Neural cell (in vitro differentiated cells): Measurements from ENCODE around the gene KCNK7. TPM values are rescaled to one million over a fixed set of nuclear protein-coding genes. Genes with fewer than 3 reads are reported as not detected.

Experiments used
- H2AFZ ChIP-seq: fragments of 200-600, 300-800 bp; sonication (generic), shearing (Covaris generic); 2 replicates; pipeline ENCODE4 v1.6.0; 2014; ENCODE audit warnings: low read depth, mild to moderate bottlenecking, antibody characterized with exemption, low read length, moderate library complexity
- H3F3A ChIP-seq: fragments of 200-600 bp; shearing (Covaris generic); 2 replicates; pipeline ENCODE4 v1.6.1; 2016; ENCODE audit warnings: mild to moderate bottlenecking, moderate library complexity, mixed read lengths, antibody characterized with exemption, low read length; ENCODE audit not compliant: insufficient read depth, poor library complexity, severe bottlenecking
- H3K27ac ChIP-seq: fragments of 200-600, 300-800 bp; sonication (generic), shearing (Covaris generic); 2 replicates; pipeline ENCODE4 v1.5.1; 2014; ENCODE audit warnings: mild to moderate bottlenecking, low read length, moderate library complexity
- H3K27me3 ChIP-seq: fragments of 300-800, 200-600 bp; sonication (generic), shearing (Covaris generic); 2 replicates; pipeline ENCODE4 v1.6.0; 2014; ENCODE audit warnings: mild to moderate bottlenecking, low read depth, low read length, moderate library complexity; ENCODE audit not compliant: insufficient read depth
- H3K36me3 ChIP-seq: fragments of 300-800, 200-600 bp; sonication (generic), shearing (Covaris generic); 2 replicates; pipeline ENCODE4 v1.5.1; 2014; ENCODE audit warnings: mild to moderate bottlenecking, antibody characterized with exemption, low read length, moderate library complexity; ENCODE audit not compliant: insufficient read depth
- H3K4me2 ChIP-seq: fragments of 300-800, 200-600 bp; sonication (generic), shearing (Covaris generic); 2 replicates; pipeline ENCODE4 v1.6.0; 2014; ENCODE audit warnings: mild to moderate bottlenecking, low read length
- H3K4me3 ChIP-seq: fragments of 300-800, 200-600 bp; sonication (generic), shearing (Covaris generic); 2 replicates; pipeline ENCODE4 v1.5.1; 2014; ENCODE audit warnings: mild to moderate bottlenecking, low read length, moderate library complexity
- H3K79me2 ChIP-seq: fragments of 200-600 bp; shearing (Covaris generic); replicated peaks from 2 replicates; pipeline ENCODE4 v1.6.0; 2014; ENCODE audit warnings: mild to moderate bottlenecking, low read length, moderate library complexity; ENCODE audit not compliant: insufficient read depth
- H3K9ac ChIP-seq: fragments of 300-800, 200-600 bp; sonication (generic), shearing (Covaris generic); 2 replicates; pipeline ENCODE4 v1.6.1; 2016; ENCODE audit warnings: mild to moderate bottlenecking, low read length, mixed read lengths
- H3K9me2 ChIP-seq: fragments of 200-600 bp; shearing (Covaris generic); 2 replicates; pipeline ENCODE4 v1.6.1; 2016; ENCODE audit warnings: mild to moderate bottlenecking, low read length, mixed read lengths; ENCODE audit not compliant: insufficient read depth
- H3K9me3 ChIP-seq: fragments of 200-600, 300-800 bp; sonication (generic), shearing (Covaris generic); 2 replicates; pipeline ENCODE4 v1.6.1; 2016; ENCODE audit warnings: mild to moderate bottlenecking, mixed run types, low read length, moderate library complexity, mixed read lengths
- H4K20me1 ChIP-seq: fragments of 200-600 bp; shearing (Covaris generic); 2 replicates; pipeline ENCODE4 v1.6.1; 2016; ENCODE audit warnings: mild to moderate bottlenecking, mixed run types; ENCODE audit not compliant: insufficient read depth
- CTCF ChIP-seq: fragments of 450-650 bp; IDR thresholded peaks from 2 replicates; pipeline ENCODE4 v1.5.1; 2014; ENCODE audit warnings: antibody characterized with exemption, mild to moderate bottlenecking, moderate library complexity; ENCODE audit not compliant: poor library complexity, severe bottlenecking
- EP300 ChIP-seq: fragments of 450-650 bp; conservative IDR thresholded peaks from 2 replicates; pipeline ENCODE4 v1.6.1; 2014; ENCODE audit warnings: antibody characterized with exemption, mild to moderate bottlenecking, moderate library complexity; ENCODE audit not compliant: poor library complexity, severe bottlenecking
- EZH2 ChIP-seq: fragments of 200-600, 300-800 bp; shearing (Covaris generic), sonication (generic); IDR thresholded peaks from 2 replicates; pipeline ENCODE4 v1.6.1; 2014; ENCODE audit warnings: antibody characterized with exemption, low read length, borderline replicate concordance, mild to moderate bottlenecking; ENCODE audit not compliant: insufficient read depth, poor library complexity, severe bottlenecking
- MXI1 ChIP-seq: fragments of 450-650 bp; conservative IDR thresholded peaks from 2 replicates; pipeline ENCODE4 v1.6.1; 2014; ENCODE audit warnings: antibody characterized with exemption, mild to moderate bottlenecking; ENCODE audit not compliant: poor library complexity, severe bottlenecking
- POLR2AphosphoS5 ChIP-seq: IDR thresholded peaks from 2 replicates; pipeline ENCODE4 v1.6.1; 2012
- RAD21 ChIP-seq: fragments of 450-650 bp; conservative IDR thresholded peaks from 2 replicates; pipeline ENCODE4 v1.6.1; 2014; ENCODE audit warnings: antibody characterized with exemption, mild to moderate bottlenecking, moderate library complexity
- REST ChIP-seq: IDR thresholded peaks from 2 replicates; pipeline ENCODE4 v1.6.1; 2012; ENCODE audit warnings: borderline replicate concordance
- SMC3 ChIP-seq: fragments of 450-650 bp; conservative IDR thresholded peaks from 2 replicates; pipeline ENCODE4 v1.6.1; 2014; ENCODE audit warnings: antibody characterized with exemption, mild to moderate bottlenecking, moderate library complexity; ENCODE audit not compliant: poor library complexity
- TAF1 ChIP-seq: IDR thresholded peaks from 2 replicates; pipeline ENCODE4 v1.6.1; 2012; ENCODE audit warnings: low read depth
- polyA plus RNA-seq: library from polyadenylated mRNA; depleted of rRNA; stranded (reverse); fragments of >200 nt; gene quantifications from 2 replicates; pipeline ENCODE4 v1.2.3, GENCODE V29; 2014

KCNK7 gene
- polyA plus RNA-seq, 1 donor from 2014 or later = 1.1 TPM

- TF ChIP-seq REST (no peak), POLR2AphosphoS5 (no peak), EP300 (no peak), EZH2 (no peak), MXI1 (no peak), SMC3 (no peak), CTCF (no peak), RAD21 (no peak), TAF1 (no peak)
- Histone ChIP-seq H3K27me3 (no peaks in the 10 kb centered on the region), H4K20me1 (no peaks in the 10 kb centered on the region), H3K9ac (peak overlapping the region; percentile 46), H3K4me3 (peak overlapping the region; percentile 59), H2AFZ (no peak overlapping the region), H3F3A (no peaks in the 10 kb centered on the region), H3K4me2 (no peak overlapping the region), H3K9me2 (no peaks in the 10 kb centered on the region), H3K27ac (no peak overlapping the region), H3K36me3 (no peaks in the 10 kb centered on the region), H3K79me2 (no peaks in the 10 kb centered on the region), H3K9me3 (no peaks in the 10 kb centered on the region)
Measured at GRCh38 chr11:65557280-65558001, 38.2 kb downstream of the KCNK7 start.

GRCh38 chr11:65556470-65557279 lies 38.9 kb downstream of the KCNK7 start:
- Histone ChIP-seq H4K20me1 (no peaks in the 10 kb centered on the region), H3K27me3 (no peaks in the 10 kb centered on the region), H3K9ac (no peak overlapping the region), H3K9me2 (no peaks in the 10 kb centered on the region), H3K4me3 (no peak overlapping the region), H3K9me3 (no peaks in the 10 kb centered on the region), H2AFZ (no peak overlapping the region), H3K79me2 (no peaks in the 10 kb centered on the region), H3F3A (no peaks in the 10 kb centered on the region), H3K36me3 (no peaks in the 10 kb centered on the region), H3K27ac (no peak overlapping the region), H3K4me2 (no peak overlapping the region)
- TF ChIP-seq RAD21 = no peak
